Lung (tissue), 12 donors: ENCODE measurements around the gene ABHD18. TPM values are rescaled to one million over a fixed set of nuclear protein-coding genes. Genes with fewer than 3 reads are reported as not detected.

ENCODE experiments used
- ATAC-seq: fragments of 200-7000 bp; cut with Tn5 transposase; one replicate; pipeline ENCODE4 v1.9.1; 2020; ENCODE audit warnings: moderate number of reproducible peaks; ENCODE audit not compliant: insufficient read depth, low FRiP score
- DNase-seq, 3 donors: peaks; one replicate each; pipeline ENCODE4 v3.0.0-alpha.2; 2013 to 2017
- H3K27ac ChIP-seq, 2 donors: one replicate each; pipeline ENCODE4 v1.5.1; 2013; ENCODE audit warnings: mild to moderate bottlenecking in 2 of 2, moderate library complexity in 2 of 2, control low read depth in 1 of 2, inconsistent platforms in 1 of 2, low read depth in 1 of 2, low read length in 1 of 2
- H3K27me3 ChIP-seq, 3 donors: one replicate each; pipeline ENCODE4 v1.5.1; 2013; ENCODE audit warnings: low read length in 2 of 3; ENCODE audit not compliant: control insufficient read depth in 3 of 3, insufficient read depth in 3 of 3
- H3K36me3 ChIP-seq, 4 donors: one replicate each; pipeline ENCODE4 v1.5.1; 2013; ENCODE audit warnings: low read length in 4 of 4, mild to moderate bottlenecking in 1 of 4, moderate library complexity in 1 of 4; ENCODE audit not compliant: control insufficient read depth in 4 of 4, insufficient read depth in 4 of 4
- H3K4me1 ChIP-seq, 5 donors: one replicate each; pipeline ENCODE4 v1.5.1; 2013; ENCODE audit warnings: low read length in 5 of 5, mild to moderate bottlenecking in 2 of 5, moderate library complexity in 1 of 5; ENCODE audit not compliant: control insufficient read depth in 5 of 5, insufficient read depth in 5 of 5
- H3K4me3 ChIP-seq: one replicate; pipeline ENCODE4 v1.5.1; 2013; ENCODE audit warnings: mild to moderate bottlenecking, control low read depth, moderate library complexity
- H3K9ac ChIP-seq, 2 donors: one replicate each; pipeline ENCODE4 v1.5.1; 2013; ENCODE audit warnings: low read length in 2 of 2, control low read depth in 1 of 2; ENCODE audit not compliant: insufficient read depth in 1 of 2
- H3K9me3 ChIP-seq, 4 donors: one replicate each; pipeline ENCODE4 v1.5.1; 2013; ENCODE audit warnings: low read length in 3 of 4, mild to moderate bottlenecking in 1 of 4, moderate library complexity in 1 of 4; ENCODE audit not compliant: control insufficient read depth in 4 of 4, insufficient read depth in 3 of 4
- WGBS, 2 donors: extraction: QIAGEN DNeasy Blood & Tissue Kit; methylation state at CpG; one replicate each; pipeline ENCODE4 v1.1.7; 2013; 5-methylcytosine and 5-hydroxymethylcytosine counted together
- polyA plus RNA-seq, 2 donors: library from polyadenylated mRNA; stranded (reverse); fragments of 200-250 nt; gene quantifications; one replicate each; pipeline ENCODE4 v1.2.1, GENCODE V29; 2013
- total RNA-seq, 2 donors: library from RNA; depleted of rRNA in 1 of 2; stranded (reverse); fragments of >200 nt in 1 of 2; gene quantifications; one replicate each; pipeline ENCODE4 v1.2.1, GENCODE V29; 2014 to 2021
- TF ChIP-seq, protein P1 (sequence below): IDR thresholded peaks from 2 replicates; pipeline ENCODE4 v1.5.1; 2012; ENCODE audit warnings: mild to moderate bottlenecking; ENCODE audit errors: control extremely low read depth, extremely low read depth
- donor health status: control.
- donor health status: control.
- donor health status: Bipolar disorder and iron deficiency.
- donor health status: healthy.
- donor health status: DM: yes; HTN: yes; CAD: no.

Gene ABHD18
- total and polyA plus RNA-seq, 4 donors, result 4.3 to 16.4 (median 7.3) TPM

- no peak for DNase-seq
- 91 to 96% methylated on average over 4 of the region's 4 CpGs for WGBS, 2 donors
- Histone ChIP-seq H3K27me3 (no peaks in the 10 kb centered on the region), H3K4me3 (no peak overlapping the region), H3K36me3 (peaks cover 0 to 4% (median 2%) of the 10 kb centered on the region in 4 donors), H3K9me3 (no peaks in the 10 kb centered on the region), H3K27ac (no peak overlapping the region), H3K9ac (no peak overlapping the region), H3K4me1 (no peaks in the 10 kb centered on the region)
- TF ChIP-seq, protein P1, sequence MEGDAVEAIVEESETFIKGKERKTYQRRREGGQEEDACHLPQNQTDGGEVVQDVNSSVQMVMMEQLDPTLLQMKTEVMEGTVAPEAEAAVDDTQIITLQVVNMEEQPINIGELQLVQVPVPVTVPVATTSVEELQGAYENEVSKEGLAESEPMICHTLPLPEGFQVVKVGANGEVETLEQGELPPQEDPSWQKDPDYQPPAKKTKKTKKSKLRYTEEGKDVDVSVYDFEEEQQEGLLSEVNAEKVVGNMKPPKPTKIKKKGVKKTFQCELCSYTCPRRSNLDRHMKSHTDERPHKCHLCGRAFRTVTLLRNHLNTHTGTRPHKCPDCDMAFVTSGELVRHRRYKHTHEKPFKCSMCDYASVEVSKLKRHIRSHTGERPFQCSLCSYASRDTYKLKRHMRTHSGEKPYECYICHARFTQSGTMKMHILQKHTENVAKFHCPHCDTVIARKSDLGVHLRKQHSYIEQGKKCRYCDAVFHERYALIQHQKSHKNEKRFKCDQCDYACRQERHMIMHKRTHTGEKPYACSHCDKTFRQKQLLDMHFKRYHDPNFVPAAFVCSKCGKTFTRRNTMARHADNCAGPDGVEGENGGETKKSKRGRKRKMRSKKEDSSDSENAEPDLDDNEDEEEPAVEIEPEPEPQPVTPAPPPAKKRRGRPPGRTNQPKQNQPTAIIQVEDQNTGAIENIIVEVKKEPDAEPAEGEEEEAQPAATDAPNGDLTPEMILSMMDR, result no peak
- no peak for ATAC-seq
Observed at GRCh38 chr4:128076464-128076863, 111.3 kb downstream of the ABHD18 start.

Other genes starting within 250 kb of the ABHD18 start
- gene SLC25A31, start 235.0 kb upstream of the ABHD18 start, total RNA-seq, result not detected
- gene SLC25A31, start 235.0 kb upstream of the ABHD18 start, polyA plus RNA-seq, result under 1 TPM in 1 of 2 donors, not detected in 1; 0.06 TPM
- 1 to 10 TPM; 4.6 to 6.0 TPM for gene HSPA4L, start 183.1 kb upstream of the ABHD18 start, total RNA-seq
- gene HSPA4L, start 183.1 kb upstream of the ABHD18 start, polyA plus RNA-seq, result 1 to 10 TPM in 1 of 2 donors, under 1 TPM in 1; 0.91 to 1.5 TPM
- gene PLK4, start 84.5 kb upstream of the ABHD18 start, total RNA-seq, result 10 to 100 TPM in 1 of 2 donors, 1 to 10 TPM in 1; 2.4 to 13.3 TPM
- 1 to 10 TPM; 1.2 to 1.3 TPM for gene PLK4, start 84.5 kb upstream of the ABHD18 start, polyA plus RNA-seq
- 10 to 100 TPM; 17.6 to 40.6 TPM for gene MFSD8, start 233 bp upstream of the ABHD18 start, total RNA-seq
- gene MFSD8, start 233 bp upstream of the ABHD18 start, polyA plus RNA-seq, result 10 to 100 TPM in 1 of 2 donors, 1 to 10 TPM in 1; 7.2 to 18.1 TPM
- gene LARP1B, start 95.9 kb downstream of the ABHD18 start, total RNA-seq, result 10 to 100 TPM; 19.0 to 27.9 TPM
- gene LARP1B, start 95.9 kb downstream of the ABHD18 start, polyA plus RNA-seq, result 10 to 100 TPM; 10.6 to 11.0 TPM